ENCODE measurements around the gene KIAA2012. TPM values are rescaled to one million over a fixed set of nuclear protein-coding genes. Genes with fewer than 3 reads are reported as not detected.

KIAA2012 gene
- total and polyA plus RNA-seq, 4 donors, result under 0.01 to 0.61 (median 0.42) TPM

- WGBS, result 2% methylated on average over 105 of the region's 105 CpGs
- Histone ChIP-seq H3K9ac (ENCODE audit: low read depth in 1 of 2, low read length in 2 of 2) (no peak overlapping the region), H3K27ac (ENCODE audit: low read depth in 1 of 2, low read length in 2 of 2) (peak overlapping the region in 1 of 2 donors; percentile 55), H3K4me1 (ENCODE audit: control insufficient read depth in 4 of 4, insufficient read depth in 4 of 4, low read length in 3 of 4) (peaks cover 2 to 24% (median 20%) of the 10 kb centered on the region in 4 donors), H3K4me3 (ENCODE audit: low read depth in 1 of 3, low read length in 3 of 3) (peak overlapping the region; percentile 65 to 82 (median 80)), H3K27me3 (ENCODE audit: control insufficient read depth in 4 of 4, insufficient read depth in 4 of 4, low read length in 3 of 4) (peaks cover 0 to 11% (median 4%) of the 10 kb centered on the region in 4 donors), H3K36me3 (ENCODE audit: control insufficient read depth in 4 of 4, insufficient read depth in 3 of 4, low read depth in 1 of 4, low read length in 3 of 4) (no peaks in the 10 kb centered on the region), H3K9me3 (ENCODE audit: control insufficient read depth in 4 of 4, low read length in 3 of 4) (peaks cover 0 to 7% (median 0%) of the 10 kb centered on the region in 4 donors)
- DNase-seq (ENCODE audit: low spot score), result no peak
- TF ChIP-seq YY1 (IDR thresholded peaks at IDR 0.05), result no peak
- TF ChIP-seq FOXA1 (IDR thresholded peaks at IDR 0.05), result no peak
- no peak for TF ChIP-seq HNF4G (IDR thresholded peaks at IDR 0.05)
- TF ChIP-seq ATF3 (IDR thresholded peaks at IDR 0.05), result no peak
- TF ChIP-seq SP1 (IDR thresholded peaks at IDR 0.05), result no peak
- no peak for TF ChIP-seq ZBTB33 (IDR thresholded peaks at IDR 0.05)
- no peak for TF ChIP-seq JUND (IDR thresholded peaks at IDR 0.05)
- TF ChIP-seq FOXA2 (IDR thresholded peaks at IDR 0.05), result no peak
- TF ChIP-seq GABPA (IDR thresholded peaks at IDR 0.05 in 1 of 2, conservative IDR thresholded peaks at IDR 0.05 in 1 of 2), result no peak
- TF ChIP-seq HNF4A (conservative IDR thresholded peaks at IDR 0.05), result no peak
- no peak for TF ChIP-seq NR2F2 (IDR thresholded peaks at IDR 0.05)
- no peak for TF ChIP-seq RAD21 (IDR thresholded peaks at IDR 0.05)
- no peak for TF ChIP-seq MAX (IDR thresholded peaks at IDR 0.05)
- no peak for TF ChIP-seq EGR1 (IDR thresholded peaks at IDR 0.05; ENCODE audit: low read depth in 2 of 2)
These were observed 38.6 kb upstream of the KIAA2012 start for GRCh38 chr2:202034249-202035088.

- TF ChIP-seq CTCF (IDR thresholded peaks at IDR 0.05; ENCODE audit: low read depth, low read length, missing input control), result peak; percentile 20
- peak in 1 of 2 donors; percentile 58 for TF ChIP-seq RAD21 (IDR thresholded peaks at IDR 0.05)
- TF ChIP-seq YY1 (IDR thresholded peaks at IDR 0.05), result no peak
- no peak for TF ChIP-seq FOXA1 (IDR thresholded peaks at IDR 0.05)
- Histone ChIP-seq H3K9ac (ENCODE audit: low read depth in 1 of 2, low read length in 2 of 2) (no peak overlapping the region), H3K27ac (ENCODE audit: low read depth in 1 of 2, low read length in 2 of 2) (no peak overlapping the region), H3K4me1 (ENCODE audit: control insufficient read depth in 4 of 4, insufficient read depth in 4 of 4, low read length in 3 of 4) (peaks cover 2 to 24% (median 20%) of the 10 kb centered on the region in 4 donors), H3K27me3 (ENCODE audit: control insufficient read depth in 4 of 4, insufficient read depth in 4 of 4, low read length in 3 of 4) (peaks cover 0 to 16% (median 4%) of the 10 kb centered on the region in 4 donors), H3K36me3 (ENCODE audit: control insufficient read depth in 4 of 4, insufficient read depth in 3 of 4, low read depth in 1 of 4, low read length in 3 of 4) (no peaks in the 10 kb centered on the region), H3K4me3 (ENCODE audit: low read depth in 1 of 3, low read length in 3 of 3) (peak overlapping the region in 2 of 3 donors; percentile 80 to 82), H3K9me3 (ENCODE audit: control insufficient read depth in 4 of 4, low read length in 3 of 4) (peaks cover 0 to 7% (median 0%) of the 10 kb centered on the region in 4 donors)
- peak; percentile 50 for DNase-seq (ENCODE audit: low spot score)
- 17% methylated on average over 78 of the region's 78 CpGs for WGBS
These were observed 37.7 kb upstream of the KIAA2012 start for GRCh38 chr2:202035089-202035940.
